Vagina (tissue), 2 donors: ENCODE measurements around the gene CFAP46.

Source experiments
- POLR2A ChIP-seq, 2 donors: fragments of 450-650 bp; IDR thresholded peaks; one replicate each; pipeline ENCODE4 v1.6.1; 2017; ENCODE audit warnings: antibody characterized with exemption in 2 of 2, mild to moderate bottlenecking in 2 of 2, moderate library complexity in 2 of 2
- POLR2AphosphoS5 ChIP-seq, 2 donors: sonication (generic); formaldehyde crosslinking; IDR thresholded peaks; one replicate each; pipeline ENCODE4 v1.9.0; 2017; ENCODE audit warnings: antibody characterized with exemption in 2 of 2, mild to moderate bottlenecking in 2 of 2, low read depth in 1 of 2; ENCODE audit not compliant: insufficient read depth in 1 of 2
- TF ChIP-seq, protein P1 (sequence below), 3 experiments: fragments of 450-650 bp in 2 of 3; fragments of 200-600 bp in 1 of 3; sonication (generic) in 1 of 3; IDR thresholded peaks; one replicate each; pipeline ENCODE4 v1.5.1; 2017 to 2019; ENCODE audit warnings: antibody characterized with exemption in 3 of 3, mild to moderate bottlenecking in 2 of 3, moderate library complexity in 2 of 3

DNA sequence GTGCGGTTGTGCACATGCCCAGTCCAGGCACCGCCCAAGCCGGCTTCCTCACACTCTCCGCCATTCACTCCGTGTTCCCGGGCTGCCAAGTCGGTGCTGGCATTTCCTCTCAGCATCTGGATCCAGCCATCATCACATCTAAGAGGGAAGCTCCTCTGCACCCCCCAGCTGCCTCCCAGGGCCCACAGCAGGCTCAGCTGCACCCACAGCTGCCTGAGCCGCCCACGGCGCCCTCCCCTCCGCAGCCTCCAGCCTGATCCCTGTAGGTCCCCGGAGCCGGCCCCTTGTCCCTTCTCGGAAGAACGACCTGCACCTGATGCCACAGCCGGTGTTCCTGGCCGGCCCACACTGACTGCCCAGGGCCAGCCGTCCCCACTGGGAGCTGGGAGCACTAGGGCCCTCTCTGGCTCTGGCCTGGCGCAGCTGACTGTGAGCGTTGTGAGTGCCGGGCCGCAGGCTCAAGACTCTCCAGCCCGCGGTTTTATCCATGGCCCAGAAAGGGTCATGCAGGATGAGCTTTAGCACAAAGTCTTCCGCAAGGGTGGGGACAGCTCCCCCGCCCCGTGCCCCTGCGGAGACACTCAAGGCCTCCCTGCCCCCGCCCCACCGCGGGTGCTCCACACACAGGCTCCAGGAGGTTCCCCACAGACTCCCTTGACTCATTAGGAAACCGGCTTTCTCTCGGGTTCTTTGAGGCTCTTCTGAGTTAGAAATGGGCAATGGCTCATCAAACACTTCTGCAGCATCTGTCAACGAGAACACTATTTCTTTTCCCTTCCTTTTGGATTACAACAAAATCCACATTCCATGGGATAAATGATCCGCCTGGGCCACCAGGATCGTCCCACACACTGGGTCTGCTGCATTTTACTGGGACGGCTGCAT is 31.2 kb downstream of the CFAP46 start:
- TF ChIP-seq POLR2A (IDR thresholded peaks at IDR 0.05) (no peak), POLR2AphosphoS5 (IDR thresholded peaks at IDR 0.05; ENCODE audit: insufficient read depth in 1 of 2, low read depth in 1 of 2) (no peak)
- TF ChIP-seq, protein P1, sequence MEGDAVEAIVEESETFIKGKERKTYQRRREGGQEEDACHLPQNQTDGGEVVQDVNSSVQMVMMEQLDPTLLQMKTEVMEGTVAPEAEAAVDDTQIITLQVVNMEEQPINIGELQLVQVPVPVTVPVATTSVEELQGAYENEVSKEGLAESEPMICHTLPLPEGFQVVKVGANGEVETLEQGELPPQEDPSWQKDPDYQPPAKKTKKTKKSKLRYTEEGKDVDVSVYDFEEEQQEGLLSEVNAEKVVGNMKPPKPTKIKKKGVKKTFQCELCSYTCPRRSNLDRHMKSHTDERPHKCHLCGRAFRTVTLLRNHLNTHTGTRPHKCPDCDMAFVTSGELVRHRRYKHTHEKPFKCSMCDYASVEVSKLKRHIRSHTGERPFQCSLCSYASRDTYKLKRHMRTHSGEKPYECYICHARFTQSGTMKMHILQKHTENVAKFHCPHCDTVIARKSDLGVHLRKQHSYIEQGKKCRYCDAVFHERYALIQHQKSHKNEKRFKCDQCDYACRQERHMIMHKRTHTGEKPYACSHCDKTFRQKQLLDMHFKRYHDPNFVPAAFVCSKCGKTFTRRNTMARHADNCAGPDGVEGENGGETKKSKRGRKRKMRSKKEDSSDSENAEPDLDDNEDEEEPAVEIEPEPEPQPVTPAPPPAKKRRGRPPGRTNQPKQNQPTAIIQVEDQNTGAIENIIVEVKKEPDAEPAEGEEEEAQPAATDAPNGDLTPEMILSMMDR (IDR thresholded peaks at IDR 0.05): no peak
